Ectodermal cell (in vitro differentiated cells): ENCODE measurements around the gene GPHB5.

ENCODE experiments used
- H3K27ac ChIP-seq: 2 replicates; pipeline ENCODE4 v1.7.0; 2013; ENCODE audit warnings: mild to moderate bottlenecking, low read depth, low read length; ENCODE audit not compliant: insufficient read depth, poor library complexity, severe bottlenecking
- H3K27me3 ChIP-seq: 2 replicates; pipeline ENCODE4 v1.7.0; 2013; ENCODE audit warnings: mild to moderate bottlenecking, low read length; ENCODE audit not compliant: insufficient read depth, control insufficient read depth, poor library complexity, severe bottlenecking
- H3K36me3 ChIP-seq: one replicate; pipeline ENCODE4 v1.7.0; 2013; ENCODE audit warnings: low read length; ENCODE audit not compliant: control insufficient read depth, insufficient read depth
- H3K4me1 ChIP-seq: one replicate; pipeline ENCODE4 v1.7.0; 2013; ENCODE audit warnings: low read length; ENCODE audit not compliant: control insufficient read depth, insufficient read depth
- H3K4me3 ChIP-seq: 2 replicates; pipeline ENCODE4 v1.7.0; 2013; ENCODE audit warnings: low read depth, low read length, control low read depth; ENCODE audit not compliant: insufficient read depth
- H3K9me3 ChIP-seq: 2 replicates; pipeline ENCODE4 v1.7.0; 2013; ENCODE audit warnings: mild to moderate bottlenecking, low read length, moderate library complexity; ENCODE audit not compliant: control insufficient read depth
- WGBS, 2 experiments: methylation state at CpG; one replicate each; pipeline ENCODE4 v1.1.7; 2013; ENCODE audit warnings: missing lambda C conversion rate in 2 of 2; 5-methylcytosine and 5-hydroxymethylcytosine counted together

The GPHB5 gene

GRCh38 chr14:63266106-63266505 is 52.6 kb downstream of the GPHB5 start:
- Histone ChIP-seq H3K4me3 (no peak overlapping the region), H3K4me1 (no peaks in the 10 kb centered on the region), H3K27ac (no peak overlapping the region), H3K27me3 (no peaks in the 10 kb centered on the region), H3K9me3 (no peaks in the 10 kb centered on the region), H3K36me3 (no peaks in the 10 kb centered on the region)
- WGBS, 2 experiments = 86 to 91% methylated on average over 1 of the region's 1 CpG
